Upper lobe of left lung (tissue), 6 donors: ENCODE data around the gene RIMS4. TPM values are rescaled to one million over a fixed set of nuclear protein-coding genes. Genes with fewer than 3 reads are reported as not detected.

Source experiments
- ATAC-seq, 2 donors: fragments of 200-7000 bp; cut with Tn5 transposase; one replicate each; pipeline ENCODE4 v1.9.1; 2022; ENCODE audit warnings: mild to moderate bottlenecking in 2 of 2, moderate library complexity in 2 of 2; ENCODE audit not compliant: low FRiP score in 2 of 2
- DNase-seq, 2 donors: peaks; one replicate each; pipeline ENCODE4 v3.0.0-alpha.2; 2019 to 2020
- H3K27ac ChIP-seq, 4 donors: fragments of 200-600 bp; sonication (generic); one replicate each; pipeline ENCODE4 v1.5.1; 2016 to 2019
- H3K27me3 ChIP-seq, 4 donors: fragments of 200-600 bp; sonication (generic); one replicate each; pipeline ENCODE4 v1.5.1; 2017 to 2019
- H3K36me3 ChIP-seq, 4 donors: fragments of 200-600 bp; sonication (generic); one replicate each; pipeline ENCODE4 v1.5.1; 2016 to 2019
- H3K4me1 ChIP-seq, 4 donors: fragments of 200-600 bp; sonication (generic); one replicate each; pipeline ENCODE4 v1.5.1; 2018 to 2019
- H3K4me3 ChIP-seq, 4 donors: fragments of 200-600 bp; sonication (generic); one replicate each; pipeline ENCODE4 v1.5.1; 2017 to 2019; ENCODE audit warnings: mild to moderate bottlenecking in 2 of 4, moderate library complexity in 1 of 4
- H3K9me3 ChIP-seq, 4 donors: fragments of 200-600 bp; sonication (generic); one replicate each; pipeline ENCODE4 v1.5.1; 2018 to 2019
- EP300 ChIP-seq, 4 donors: sonication (generic); formaldehyde crosslinking; IDR thresholded peaks; one replicate each; pipeline ENCODE4 v1.5.1; 2017; ENCODE audit warnings: antibody characterized with exemption in 4 of 4, control low read depth in 2 of 4
- POLR2A ChIP-seq, 4 donors: fragments of 450-650 bp; IDR thresholded peaks; one replicate each; pipeline ENCODE4 v1.5.1; 2016 to 2017; ENCODE audit warnings: antibody characterized with exemption in 4 of 4, mild to moderate bottlenecking in 2 of 4
- POLR2AphosphoS5 ChIP-seq, 2 donors: sonication (generic); formaldehyde crosslinking; IDR thresholded peaks; one replicate each; pipeline ENCODE4 v1.5.1; 2017; ENCODE audit warnings: antibody characterized with exemption in 2 of 2
- WGBS, 2 donors: methylation state at CpG; one replicate each; pipeline ENCODE4 v1.1.5; 2017 to 2018; 5-methylcytosine and 5-hydroxymethylcytosine counted together
- total RNA-seq, 6 donors: library from RNA; depleted of rRNA in 4 of 6; stranded (reverse); fragments of >200 nt in 4 of 6; gene quantifications; one replicate each; pipeline versions ENCODE4 v1.1.0 to v1.2.1, GENCODE V29; 2016 to 2021
- TF ChIP-seq, protein P1 (sequence below), 6 experiments: fragments of 450-650 bp in 4 of 6; fragments of 200-600 bp in 2 of 6; sonication (generic) in 2 of 6; IDR thresholded peaks; one replicate each; pipeline ENCODE4 v1.5.1; 2016 to 2019; ENCODE audit warnings: antibody characterized with exemption in 6 of 6
- donor health status: DM: no; HTN: no; CAD: no; lungs with moderate emphysema.
- donor health status: DM: no; HTN: yes; CAD: no; lungs with severe emphysema.

Gene RIMS4
- total RNA-seq, 6 donors from 2014 or later = 1.0 to 2.2 (median 2.1) TPM

DNA sequence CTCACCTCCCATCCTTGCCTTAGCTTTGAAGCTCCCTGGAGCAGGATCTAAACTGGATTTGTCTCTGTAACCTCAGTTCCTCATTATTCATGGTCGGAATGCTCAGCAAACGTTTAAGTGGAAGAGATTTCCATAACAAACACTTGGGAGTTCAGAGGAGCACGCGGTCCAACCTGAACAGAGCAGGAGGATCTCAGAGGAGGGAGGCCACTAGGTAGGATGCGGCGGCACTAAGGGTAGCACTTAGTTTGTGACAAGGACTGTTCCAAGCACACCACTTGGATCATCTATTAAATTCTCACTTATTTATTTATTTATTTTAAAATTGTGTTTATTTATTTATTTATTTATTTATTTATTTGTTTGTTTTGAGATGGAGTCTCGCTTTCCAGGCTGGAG, 108.5 kb downstream of the RIMS4 start:
- Histone ChIP-seq H3K9me3 (no peaks in the 10 kb centered on the region), H3K27ac (peak overlapping the region in 3 of 4 donors; percentile 42 to 80 (median 44)), H3K27me3 (no peaks in the 10 kb centered on the region), H3K36me3 (no peaks in the 10 kb centered on the region), H3K4me1 (peaks cover 10 to 29% (median 24%) of the 10 kb centered on the region in 4 donors), H3K4me3 (no peak overlapping the region)
- DNase-seq (no peak), ATAC-seq (no peak)
- TF ChIP-seq, protein P1, sequence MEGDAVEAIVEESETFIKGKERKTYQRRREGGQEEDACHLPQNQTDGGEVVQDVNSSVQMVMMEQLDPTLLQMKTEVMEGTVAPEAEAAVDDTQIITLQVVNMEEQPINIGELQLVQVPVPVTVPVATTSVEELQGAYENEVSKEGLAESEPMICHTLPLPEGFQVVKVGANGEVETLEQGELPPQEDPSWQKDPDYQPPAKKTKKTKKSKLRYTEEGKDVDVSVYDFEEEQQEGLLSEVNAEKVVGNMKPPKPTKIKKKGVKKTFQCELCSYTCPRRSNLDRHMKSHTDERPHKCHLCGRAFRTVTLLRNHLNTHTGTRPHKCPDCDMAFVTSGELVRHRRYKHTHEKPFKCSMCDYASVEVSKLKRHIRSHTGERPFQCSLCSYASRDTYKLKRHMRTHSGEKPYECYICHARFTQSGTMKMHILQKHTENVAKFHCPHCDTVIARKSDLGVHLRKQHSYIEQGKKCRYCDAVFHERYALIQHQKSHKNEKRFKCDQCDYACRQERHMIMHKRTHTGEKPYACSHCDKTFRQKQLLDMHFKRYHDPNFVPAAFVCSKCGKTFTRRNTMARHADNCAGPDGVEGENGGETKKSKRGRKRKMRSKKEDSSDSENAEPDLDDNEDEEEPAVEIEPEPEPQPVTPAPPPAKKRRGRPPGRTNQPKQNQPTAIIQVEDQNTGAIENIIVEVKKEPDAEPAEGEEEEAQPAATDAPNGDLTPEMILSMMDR (IDR thresholded peaks at IDR 0.05) = no peak
- TF ChIP-seq POLR2AphosphoS5 (IDR thresholded peaks at IDR 0.05) (no peak), POLR2A (IDR thresholded peaks at IDR 0.05) (no peak), EP300 (IDR thresholded peaks at IDR 0.05) (no peak)
- 77 to 81% methylated on average over 7 of the region's 7 CpGs for WGBS, 2 donors

Other genes starting within 250 kb of the RIMS4 start
- gene PKIG, start 228.0 kb downstream of the RIMS4 start, total RNA-seq = 10 to 100 TPM; 46.1 to 91.5 (median 67.8) TPM
- gene ADA, start 158.8 kb downstream of the RIMS4 start, total RNA-seq = 1 to 10 TPM; 5.0 to 9.4 (median 7.2) TPM
- gene CCN5, start 95.2 kb downstream of the RIMS4 start, total RNA-seq = 100 to 1,000 TPM in 3 of 6 donors, 10 to 100 TPM in 3; 44.9 to 168 (median 122) TPM
- 1 to 10 TPM; 1.0 to 2.7 (median 1.7) TPM for gene KCNK15, start 64.7 kb downstream of the RIMS4 start, total RNA-seq
- 100 to 1,000 TPM in 4 of 6 donors, 10 to 100 TPM in 2; 61.0 to 201 (median 123) TPM for gene YWHAB, start 75.2 kb upstream of the RIMS4 start, total RNA-seq
- 100 to 1,000 TPM in 1 of 6 donors, 10 to 100 TPM in 5; 15.7 to 130 (median 43.7) TPM for gene PABPC1L, start 99.5 kb upstream of the RIMS4 start, total RNA-seq
- 10 to 100 TPM in 5 of 6 donors, 1 to 10 TPM in 1; 6.2 to 26.1 (median 13.5) TPM for gene TOMM34, start 149.9 kb upstream of the RIMS4 start, total RNA-seq
- 10 to 100 TPM; 31.0 to 76.1 (median 44.1) TPM for gene STK4, start 156.0 kb upstream of the RIMS4 start, total RNA-seq